ENCODE measurements around the gene PEX5.
"Not testable (repeated sequence)": the region's sequence is repeated elsewhere in the genome, so short reads cannot be mapped to it uniquely, and the experiment has no call there.

Gene PEX5

DNA sequence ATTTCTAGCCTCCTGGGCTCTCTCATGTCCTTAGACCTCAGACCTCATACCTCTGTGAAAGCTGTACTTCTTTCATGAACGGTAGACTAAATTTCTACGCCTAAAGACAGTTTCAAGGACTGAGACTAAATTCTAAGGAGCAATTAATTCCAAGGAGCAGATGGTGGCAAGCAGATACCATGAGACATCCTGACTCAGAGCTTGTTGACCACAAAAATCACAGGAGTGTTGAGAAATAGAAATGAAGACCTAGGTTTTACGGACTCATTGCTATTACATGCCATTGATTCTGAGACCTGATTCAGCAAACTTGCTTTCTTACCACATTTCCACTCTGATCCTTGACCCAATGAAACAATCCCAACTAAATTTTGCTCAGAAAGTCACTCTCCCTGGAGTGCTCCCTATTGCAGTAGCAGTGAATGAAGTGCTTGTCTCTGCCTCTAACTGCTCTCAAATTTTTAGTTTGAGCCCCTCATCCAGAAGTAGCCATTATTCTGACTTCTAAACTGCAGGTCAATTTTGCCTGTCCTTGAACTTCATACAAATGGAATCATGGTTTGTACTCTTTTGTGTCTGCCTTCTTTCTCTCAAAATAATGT lies 52.0 kb downstream of the PEX5 start:
- TF ChIP-seq, protein P1, sequence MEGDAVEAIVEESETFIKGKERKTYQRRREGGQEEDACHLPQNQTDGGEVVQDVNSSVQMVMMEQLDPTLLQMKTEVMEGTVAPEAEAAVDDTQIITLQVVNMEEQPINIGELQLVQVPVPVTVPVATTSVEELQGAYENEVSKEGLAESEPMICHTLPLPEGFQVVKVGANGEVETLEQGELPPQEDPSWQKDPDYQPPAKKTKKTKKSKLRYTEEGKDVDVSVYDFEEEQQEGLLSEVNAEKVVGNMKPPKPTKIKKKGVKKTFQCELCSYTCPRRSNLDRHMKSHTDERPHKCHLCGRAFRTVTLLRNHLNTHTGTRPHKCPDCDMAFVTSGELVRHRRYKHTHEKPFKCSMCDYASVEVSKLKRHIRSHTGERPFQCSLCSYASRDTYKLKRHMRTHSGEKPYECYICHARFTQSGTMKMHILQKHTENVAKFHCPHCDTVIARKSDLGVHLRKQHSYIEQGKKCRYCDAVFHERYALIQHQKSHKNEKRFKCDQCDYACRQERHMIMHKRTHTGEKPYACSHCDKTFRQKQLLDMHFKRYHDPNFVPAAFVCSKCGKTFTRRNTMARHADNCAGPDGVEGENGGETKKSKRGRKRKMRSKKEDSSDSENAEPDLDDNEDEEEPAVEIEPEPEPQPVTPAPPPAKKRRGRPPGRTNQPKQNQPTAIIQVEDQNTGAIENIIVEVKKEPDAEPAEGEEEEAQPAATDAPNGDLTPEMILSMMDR (conservative IDR thresholded peaks at IDR 0.05; ENCODE audit: low read length), result no peak
- TF ChIP-seq EZH2phosphoT487 (IDR thresholded peaks at IDR 0.05; ENCODE audit: borderline replicate concordance), result no peak
- Histone ChIP-seq H2AFZ (ENCODE audit: low read length) (no peak overlapping the region), H3K27me3 (ENCODE audit: insufficient read depth, low read length, poor library complexity, severe bottlenecking) (no peaks in the 10 kb centered on the region), H3K9me3 (ENCODE audit: insufficient read depth, low read depth, low read length) (peaks cover 2% of the 10 kb centered on the region; the same call in 1 of the 2 replicates), H3K79me2 (ENCODE audit: insufficient read depth, low read length) (no peaks in the 10 kb centered on the region), H3K4me2 (ENCODE audit: low read depth, low read length, poor library complexity, severe bottlenecking) (no peak overlapping the region), H4K20me1 (ENCODE audit: insufficient read depth, low read length, poor library complexity, severe bottlenecking) (no peaks in the 10 kb centered on the region), H3K9me2 (replicated peaks; ENCODE audit: low read depth, low read length) (no peaks in the 10 kb centered on the region), H3K4me1 (ENCODE audit: insufficient read depth, low read length, poor library complexity, severe bottlenecking) (no peaks in the 10 kb centered on the region), H3F3A (ENCODE audit: low read depth) (no peaks in the 10 kb centered on the region), H3K4me3 (ENCODE audit: low read length, poor library complexity, severe bottlenecking) (no peak overlapping the region), H3K9ac (ENCODE audit: low read depth, low read length, poor library complexity, severe bottlenecking) (no peak overlapping the region), H3K36me3 (ENCODE audit: insufficient read depth, low read length) (no peaks in the 10 kb centered on the region)

DNA sequence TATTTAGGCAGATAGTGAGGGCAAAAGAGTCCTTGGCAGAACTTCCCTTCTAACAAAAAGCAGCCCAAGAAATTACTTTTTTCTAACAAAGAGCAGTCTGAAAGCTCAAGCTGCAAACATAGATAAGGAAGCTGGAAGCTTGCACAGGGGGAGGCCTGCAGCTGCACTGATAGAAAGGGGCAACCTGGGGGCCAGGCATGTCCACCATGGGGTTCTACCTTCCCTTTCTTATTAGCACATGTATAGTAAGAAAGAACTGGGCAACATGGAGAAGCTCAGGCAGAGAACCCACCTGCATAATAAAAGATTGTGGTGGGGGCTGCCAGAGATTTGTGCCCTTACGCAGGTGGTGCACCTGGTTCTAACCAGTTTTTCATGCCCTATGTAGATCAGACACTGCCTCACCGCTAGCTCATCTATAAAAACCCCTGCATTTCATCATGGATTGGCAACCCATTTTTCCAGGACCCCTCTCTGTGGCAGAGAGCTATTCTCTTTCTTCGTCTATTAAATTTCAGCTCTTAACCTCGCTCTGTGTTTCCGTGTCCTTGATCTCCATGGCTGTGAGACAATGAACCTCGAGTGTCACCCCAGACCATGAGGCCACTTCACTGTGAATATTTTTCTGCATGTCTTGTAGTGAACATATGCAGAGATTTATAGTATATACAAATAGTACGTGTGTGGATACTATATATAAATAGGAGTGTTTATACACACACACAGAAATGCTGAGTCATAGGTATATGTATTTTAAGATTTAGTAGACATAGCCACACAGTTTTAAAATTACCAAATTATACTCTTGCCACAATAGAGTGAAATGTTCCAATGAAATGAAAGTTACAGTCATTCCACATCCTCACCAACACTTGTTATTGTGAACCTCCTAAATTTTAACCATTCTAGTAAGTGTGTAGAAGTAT lies 53.0 kb downstream of the PEX5 start:
- H3K4me3 ChIP-seq (ENCODE audit: low read length, poor library complexity, severe bottlenecking), result no peak overlapping the region
- peaks cover 4% of the 10 kb centered on the region; the same call in 1 of the 2 replicates for H3K9me3 ChIP-seq (ENCODE audit: insufficient read depth, low read depth, low read length)
- H3F3A ChIP-seq (ENCODE audit: low read depth), result no peaks in the 10 kb centered on the region
- H3K36me3 ChIP-seq (ENCODE audit: insufficient read depth, low read length), result no peaks in the 10 kb centered on the region
- no peaks in the 10 kb centered on the region for H3K9me2 ChIP-seq (replicated peaks; ENCODE audit: low read depth, low read length)
- no peaks in the 10 kb centered on the region for H3K27me3 ChIP-seq (ENCODE audit: insufficient read depth, low read length, poor library complexity, severe bottlenecking)
- H3K4me1 ChIP-seq (ENCODE audit: insufficient read depth, low read length, poor library complexity, severe bottlenecking), result no peaks in the 10 kb centered on the region
- no peaks in the 10 kb centered on the region for H4K20me1 ChIP-seq (ENCODE audit: insufficient read depth, low read length, poor library complexity, severe bottlenecking)
- no peaks in the 10 kb centered on the region for H3K79me2 ChIP-seq (ENCODE audit: insufficient read depth, low read length)
- H2AFZ ChIP-seq (ENCODE audit: low read length), result no peak overlapping the region
- H3K9ac ChIP-seq (ENCODE audit: low read depth, low read length, poor library complexity, severe bottlenecking), result no peak overlapping the region
- no peak for TF ChIP-seq EZH2phosphoT487 (IDR thresholded peaks at IDR 0.05; ENCODE audit: borderline replicate concordance)
- TF ChIP-seq, protein P1 (conservative IDR thresholded peaks at IDR 0.05; ENCODE audit: low read length), result no peak
- H3K4me2 ChIP-seq (ENCODE audit: low read depth, low read length, poor library complexity, severe bottlenecking), result no peak overlapping the region

DNA sequence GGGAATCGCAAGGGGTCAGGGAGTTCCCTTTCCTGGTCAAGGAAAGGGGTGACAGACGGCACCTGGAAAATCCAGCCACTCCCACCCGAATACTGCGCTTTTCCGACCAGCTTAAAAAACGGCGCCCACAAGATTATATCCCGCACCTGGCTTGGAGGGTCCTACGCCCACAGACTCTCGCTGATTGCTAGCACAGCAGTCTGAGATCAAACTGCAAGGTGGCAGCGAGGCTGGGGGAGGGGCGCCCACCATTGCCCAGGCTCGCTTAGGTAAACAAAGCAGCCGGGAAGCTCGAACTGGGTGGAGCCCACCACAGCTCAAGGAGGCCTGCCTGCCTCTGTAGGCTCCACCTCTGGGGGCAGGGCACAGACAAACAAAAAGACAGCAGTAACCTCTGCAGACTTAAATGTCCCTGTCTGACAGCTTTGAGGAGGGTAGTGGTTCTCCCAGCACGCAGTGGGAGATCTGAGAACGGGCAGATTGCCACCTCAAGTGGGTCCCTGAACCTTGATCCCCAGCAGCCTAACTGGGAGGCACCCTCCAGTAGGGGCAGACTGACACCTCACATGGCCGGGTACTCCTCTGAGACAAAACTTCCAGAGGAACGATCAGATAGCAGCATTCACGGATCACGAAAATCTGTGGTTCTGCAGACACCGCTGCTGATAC lies 62.0 kb downstream of the PEX5 start:
- not testable (repeated sequence) for H2AFZ ChIP-seq (ENCODE audit: low read length); H3K79me2 ChIP-seq (ENCODE audit: insufficient read depth, low read length); H3K36me3 ChIP-seq (ENCODE audit: insufficient read depth, low read length); H3K4me3 ChIP-seq (ENCODE audit: low read length, poor library complexity, severe bottlenecking); H3F3A ChIP-seq (ENCODE audit: low read depth); H3K4me1 ChIP-seq (ENCODE audit: insufficient read depth, low read length, poor library complexity, severe bottlenecking); H3K9ac ChIP-seq (ENCODE audit: low read depth, low read length, poor library complexity, severe bottlenecking); H3K27me3 ChIP-seq (ENCODE audit: insufficient read depth, low read length, poor library complexity, severe bottlenecking); H3K9me2 ChIP-seq (replicated peaks; ENCODE audit: low read depth, low read length); H3K4me2 ChIP-seq (ENCODE audit: low read depth, low read length, poor library complexity, severe bottlenecking); H3K9me3 ChIP-seq (ENCODE audit: insufficient read depth, low read depth, low read length); H4K20me1 ChIP-seq (ENCODE audit: insufficient read depth, low read length, poor library complexity, severe bottlenecking)

Data from Loucy (cell line).